HepG2 (cell line): ENCODE measurements around the gene KLF17. TPM values are rescaled to one million over a fixed set of nuclear protein-coding genes. Genes with fewer than 3 reads are reported as not detected.
"Not testable (repeated sequence)": the region's sequence is repeated elsewhere in the genome, so short reads cannot be mapped to it uniquely, and the experiment has no call there.

ENCODE experiments used
- ATAC-seq: fragments of 200-7000 bp; cut with Tn5 transposase; 3 replicates; pipeline ENCODE4 v1.9.1; 2020; ENCODE audit warnings: mild to moderate bottlenecking, moderate library complexity
- BruUV-seq: library from RNA; stranded (reverse); fragments of 400-500 nt; replicated peaks from 2 replicates; lab custom pipeline; 2021; lab: Mats Ljungman, UMichigan
- CTCF ChIA-PET: fragments of 300-600 bp; formaldehyde crosslinking; extraction: SDS; loops from one replicate; lab custom pipeline; 2021; ENCODE audit warnings: low total read pairs, inconsistent platforms, low intra/inter-chr PET ratio; lab: Yijun Ruan, JAX
- POLR2A ChIA-PET: fragments of 350-600 bp; sonication (Branson Sonifier 250); formaldehyde crosslinking; loops from one replicate; lab custom pipeline; 2020; ENCODE audit warnings: antibody characterized with exemption, inconsistent platforms; lab: Yijun Ruan, JAX
- DNase-seq: peaks from one replicate; pipeline ENCODE4 v3.0.0-alpha.2; 2015; ENCODE audit warnings: low spot score
- FAIRE-seq: peaks from 3 replicates; lab custom pipeline; 2011; peaks lifted over from hg19 to GRCh38; lab: Jason Lieb, UNC
- H2AFZ ChIP-seq: one replicate; pipeline ENCODE4 v1.6.1; 2011; ENCODE audit warnings: low read length, inconsistent platforms
- H3K27ac ChIP-seq: fragments of 300-600 bp; 3 replicates; pipeline ENCODE4 v1.8.0; 2011; ENCODE audit warnings: mixed run types, mild to moderate bottlenecking, mixed read lengths, low read length, inconsistent platforms; ENCODE audit not compliant: insufficient read depth; ENCODE audit errors: extremely low read length
- H3K27me3 ChIP-seq, 2 experiments: fragments of 200-600 bp in 1 of 2; 2 replicates in 1 of 2; 3 replicates in 1 of 2; pipeline versions ENCODE4 v1.6.0 to v1.8.0; 2011; ENCODE audit warnings: low read length in 2 of 2, mild to moderate bottlenecking in 2 of 2, moderate library complexity in 2 of 2, inconsistent platforms in 1 of 2; ENCODE audit not compliant: insufficient read depth in 2 of 2, control insufficient read depth in 1 of 2
- H3K36me3 ChIP-seq, 2 experiments: fragments of 200-600 bp in 1 of 2; replicated peaks in 1 of 2; 2 replicates in 1 of 2; 3 replicates in 1 of 2; pipeline versions ENCODE4 v1.5.1 to v1.8.0; 2011; ENCODE audit warnings: low read length in 2 of 2, inconsistent platforms in 1 of 2; ENCODE audit not compliant: insufficient read depth in 2 of 2, control insufficient read depth in 1 of 2
- H3K4me1 ChIP-seq: 2 replicates; pipeline ENCODE4 v1.5.1; 2012; ENCODE audit warnings: low read length, inconsistent platforms; ENCODE audit not compliant: insufficient read depth
- H3K4me2 ChIP-seq: 2 replicates; pipeline ENCODE4 v1.6.0; 2011; ENCODE audit warnings: low read depth, low read length, inconsistent platforms
- H3K4me3 ChIP-seq, 3 experiments: fragments of 200-600 bp in 1 of 3; sonication (generic), shearing (Covaris generic) in 1 of 3; replicated peaks in 1 of 3; 2 replicates each; pipeline ENCODE4 v1.5.1; 2011 to 2016; ENCODE audit warnings: low read length in 3 of 3, inconsistent platforms in 2 of 3, low read depth in 2 of 3, mild to moderate bottlenecking in 2 of 3, control low read depth in 1 of 3, mixed read lengths in 1 of 3; ENCODE audit not compliant: insufficient read depth in 1 of 3
- H3K79me2 ChIP-seq: one replicate; pipeline ENCODE4 v1.6.1; 2011; ENCODE audit warnings: low read length, inconsistent platforms; ENCODE audit not compliant: insufficient read depth
- H3K9ac ChIP-seq: 2 replicates; pipeline ENCODE4 v1.6.0; 2011; ENCODE audit warnings: mild to moderate bottlenecking, low read depth, low read length, inconsistent platforms; ENCODE audit not compliant: insufficient read depth
- H3K9me3 ChIP-seq: 2 replicates; pipeline ENCODE4 v1.5.1; 2012; ENCODE audit warnings: mild to moderate bottlenecking, low read length
- H4K20me1 ChIP-seq: 2 replicates; pipeline ENCODE4 v1.6.0; 2011; ENCODE audit warnings: inconsistent platforms, mild to moderate bottlenecking, low read length, moderate library complexity; ENCODE audit not compliant: insufficient read depth
- ARID2 ChIP-seq: sonication (generic); formaldehyde crosslinking; IDR thresholded peaks from 2 replicates; pipeline ENCODE4 v1.8.1; 2022; ENCODE audit warnings: mild to moderate bottlenecking, missing genetic modification reagents, borderline replicate concordance
- CREB1 ChIP-seq, 2 experiments: fragments of 450-650 bp in 1 of 2; IDR thresholded peaks; 2 replicates each; pipeline ENCODE4 v1.6.1; 2016 to 2017; ENCODE audit warnings: control low read depth in 1 of 2, mild to moderate bottlenecking in 1 of 2, missing compliant biosample characterization in 1 of 2, missing genetic modification characterization in 1 of 2
- HMG20B ChIP-seq: conservative IDR thresholded peaks from 2 replicates; pipeline ENCODE4 v1.6.1; 2016; ENCODE audit warnings: missing genetic modification reagents, missing compliant biosample characterization
- ZFYVE20 ChIP-seq: sonication (generic); formaldehyde crosslinking; IDR thresholded peaks from 2 replicates; pipeline ENCODE4 v1.8.0; 2023; ENCODE audit warnings: low read depth, mild to moderate bottlenecking, moderate library complexity, missing genetic modification reagents, borderline replicate concordance
- ZNF207 ChIP-seq: fragments of 450-650 bp; IDR thresholded peaks from 2 replicates; pipeline ENCODE4 v1.6.1; 2016; ENCODE audit warnings: antibody characterized with exemption, borderline replicate concordance
- WGBS: methylation state at CpG from one replicate; pipeline ENCODE4 v1.1.6; 2017; ENCODE audit warnings: low lambda C conversion rate; 5-methylcytosine and 5-hydroxymethylcytosine counted together
- in situ Hi-C: cut with HindIII; loops from 2 replicates; pipeline ENCODE4 v1.10.0; 2017; ENCODE audit warnings: low pct_unique_long_range_greater_than_20kb; ENCODE audit not compliant: extremely low pct_ligation_motif_present
- intact Hi-C: fragments of 100-400 bp; cut with micrococcal nuclease; formaldehyde crosslinking; loops from one replicate; pipeline ENCODE4 v1.10.0; 2022; ENCODE audit not compliant: unreplicated experiment
- polyA plus RNA-seq, 8 experiments: library from polyadenylated mRNA; depleted of rRNA in 3 of 8; stranded (reverse) in 7 of 8; unstranded in 1 of 8; fragments of >200 nt; fragmentation: Illumina TruSeq in 4 of 8; extraction: Trizol in 4 of 8; gene quantifications; 2 replicates each; pipeline versions ENCODE4 v1.2.1 to v1.2.3, GENCODE V29; 2011 to 2016; ENCODE audit warnings: low read depth in 4 of 8, missing spikeins in 1 of 8, mixed read lengths in 1 of 8; ENCODE audit not compliant: insufficient read depth in 1 of 8
- total RNA-seq, 5 experiments: library from RNA; depleted of rRNA; stranded (reverse); fragments of >200 nt; fragmentation: Illumina TruSeq; extraction: Trizol; gene quantifications; 2 replicates each; pipeline ENCODE4 v1.2.3, GENCODE V29; 2016; ENCODE audit warnings: low read depth in 1 of 5

Gene KLF17
- total and polyA plus RNA-seq, 2 of the 13 experiments (the other 11 are each of a cell fraction or from before 2014, with no cell fraction given): not detected

DNA sequence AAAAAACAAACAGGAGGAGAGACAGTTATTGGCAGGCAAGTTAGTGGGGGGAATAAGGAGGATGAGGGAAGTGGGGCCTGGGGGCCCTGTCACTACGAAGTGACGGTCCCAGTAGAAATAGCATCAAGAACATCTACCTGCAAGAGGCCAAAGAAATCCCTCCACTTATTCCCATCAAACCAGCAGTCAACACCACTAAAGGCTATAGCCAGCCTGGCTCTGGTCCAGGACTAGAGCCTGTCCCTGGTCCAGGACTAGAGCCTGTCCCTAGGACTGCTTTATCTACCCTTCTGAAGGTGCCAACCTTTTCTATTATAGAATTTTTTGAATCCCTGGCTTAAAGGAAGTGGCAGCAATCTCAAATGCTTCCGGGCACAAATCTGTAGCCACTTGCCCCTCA lies 19.6 kb downstream of the KLF17 start:
- Histone ChIP-seq H4K20me1 (no peaks in the 10 kb centered on the region), H3K4me3 (no peak overlapping the region), H3K4me1 (no peaks in the 10 kb centered on the region), H3K36me3 (no peaks in the 10 kb centered on the region), H3K4me2 (no peak overlapping the region), H2AFZ (no peak overlapping the region), H3K9me3 (no peaks in the 10 kb centered on the region), H3K27me3 (peaks cover 1 to 13% of the 10 kb centered on the region in 2 experiments; a peak in 4 of 5 replicates), H3K9ac (no peak overlapping the region), H3K79me2 (no peaks in the 10 kb centered on the region), H3K27ac (no peak overlapping the region)
- ChIA-PET CTCF (no interaction called here), POLR2A (no interaction called here)
- no peak for ATAC-seq
- no peak for DNase-seq
- no peak for FAIRE-seq
- intact Hi-C loops (no loop called here), in situ Hi-C loops (no loop called here)
- BruUV-seq: no TSS peak
- TF ChIP-seq CREB1 (IDR thresholded peaks at IDR 0.05) (no peak), CREB1 (CRISPR knock-in tag; IDR thresholded peaks at IDR 0.05) (no peak)
- 8% methylated on average over 3 of the region's 3 CpGs for WGBS

DNA sequence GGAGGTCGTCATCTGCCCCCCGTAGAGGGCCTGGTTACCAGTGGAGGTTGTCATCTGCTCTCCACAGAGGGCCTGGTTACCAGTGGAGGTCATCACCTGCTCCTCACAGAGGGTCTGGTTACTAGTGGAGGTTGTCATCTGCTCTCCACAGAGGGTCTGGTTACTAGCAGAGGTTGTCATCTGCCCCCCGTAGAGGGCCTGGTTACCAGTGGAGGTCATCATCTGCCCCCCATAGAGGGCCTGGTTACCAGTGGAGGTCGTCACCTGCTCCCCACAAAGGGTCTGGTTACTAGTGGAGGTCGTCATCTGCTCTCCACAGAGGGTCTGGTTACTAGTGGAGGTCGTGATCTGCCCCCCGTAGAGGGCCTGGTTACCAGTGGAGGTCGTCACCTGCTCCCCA lies 20.9 kb downstream of the KLF17 start:
- H3K79me2 ChIP-seq, H4K20me1 ChIP-seq, POLR2A ChIA-PET, H3K4me2 ChIP-seq, H3K9me3 ChIP-seq, H2AFZ ChIP-seq, H3K4me3 ChIP-seq, in situ Hi-C loops, H3K27ac ChIP-seq, ATAC-seq, BruUV-seq, H3K36me3 ChIP-seq, H3K4me1 ChIP-seq, H3K27me3 ChIP-seq, DNase-seq, CTCF ChIA-PET, FAIRE-seq, intact Hi-C loops, H3K9ac ChIP-seq: not testable (repeated sequence)
- no CpG with 5 or more reads among the region's 8 CpGs for WGBS

- 38% methylated on average over 1 of the region's 1 CpG for WGBS
- FAIRE-seq: no peak
These were observed 22.9 kb downstream of the KLF17 start, which contains the start of gene KLF18 for GRCh38 chr1:44141531-44141930. Gene KLF18 (minus strand): TSS chr1:44141631. CDS start chr1:44141631, 0 bp downstream.

More at GRCh38 chr1:44141531-44141930, 22.9 kb downstream of the KLF17 start, which contains the start of gene KLF18:
- Histone ChIP-seq H2AFZ (no peak within 1 kb of the TSS), H3K27ac (no peak within 1 kb of the TSS), H3K79me2 (no peaks in the 10 kb centered on the region), H3K4me3 (no peak within 1 kb of the TSS), H3K4me1 (no peaks in the 10 kb centered on the region)
- intact Hi-C loops: no loop called here
- no peak for ATAC-seq
- TF ChIP-seq HMG20B (CRISPR knock-in tag) (no peak), ZFYVE20 (CRISPR knock-in tag) (no peak), ARID2 (no peak), ZNF207 (no peak)
- TF ChIP-seq, all 625 proteins: peak for 0
- in situ Hi-C loops: no loop called here
- H3K27me3 ChIP-seq: peaks cover 0 to 1% of the 10 kb centered on the region in 2 experiments; a peak in 2 of 5 replicates
- no peak for DNase-seq
- BruUV-seq: no TSS peak
- H3K9me3 ChIP-seq: peaks cover 6% of the 10 kb centered on the region
- H3K4me2 ChIP-seq: no peak within 1 kb of the TSS
- ChIA-PET CTCF (no interaction called here), POLR2A (no interaction called here)
- H3K36me3 ChIP-seq: no peaks in the 10 kb centered on the region
- H4K20me1 ChIP-seq: no peaks in the 10 kb centered on the region
- no peak within 1 kb of the TSS for H3K9ac ChIP-seq
